Heart left ventricle (tissue), 13 donors: ENCODE data around the gene CENPP.

ENCODE experiments used
- POLR2A ChIP-seq, 2 donors: fragments of 450-650 bp; IDR thresholded peaks; one replicate each; pipeline ENCODE4 v1.6.1; 2017; ENCODE audit warnings: antibody characterized with exemption in 2 of 2, mild to moderate bottlenecking in 2 of 2, moderate library complexity in 2 of 2
- TF ChIP-seq, protein P1 (sequence below), 12 donors: fragments of 200-600 bp; sonication (generic) in 4 of 12; IDR thresholded peaks; one replicate each; pipeline versions ENCODE4 v1.5.0 to v1.8.0; 2018 to 2022; ENCODE audit warnings: antibody characterized with exemption in 12 of 12, mild to moderate bottlenecking in 5 of 12
- donor health status: ischemic (EF 13 %, LVEDD 7.1; RV severe dilation, severe dysfunction).
- donor health status: DM: no; HTN: yes; CAD: no.
- donor health status: DM: no; HTN: no; CAD: no.
- donor health status: ischemic (EF 25% LVEDD 6.9; RV normal size, moderate dysfunction).
- donor health status: ischemic (EF 25% LVEDD 5.7; RV mildly dilated, moderate dysfunction).
- donor health status: ischemic (EF 35%, LVEDD 5.7; RV mildly dilated, moderate dysfunction).
- donor health status: nonischemic (EF 11% LVEDD 7.7; RV severe dilation, severe dysfunction).
- donor health status: DM: yes; HTN: yes; CAD: no.
- donor health status: PGD.
- donor health status: ischemic (EF 29% LVEDD 5.4; RV normal size, mild dysfunction).
- donor health status: nonischemic (EF 23%, LVEDD 6.1; RV moderate dilation, normal function).

DNA sequence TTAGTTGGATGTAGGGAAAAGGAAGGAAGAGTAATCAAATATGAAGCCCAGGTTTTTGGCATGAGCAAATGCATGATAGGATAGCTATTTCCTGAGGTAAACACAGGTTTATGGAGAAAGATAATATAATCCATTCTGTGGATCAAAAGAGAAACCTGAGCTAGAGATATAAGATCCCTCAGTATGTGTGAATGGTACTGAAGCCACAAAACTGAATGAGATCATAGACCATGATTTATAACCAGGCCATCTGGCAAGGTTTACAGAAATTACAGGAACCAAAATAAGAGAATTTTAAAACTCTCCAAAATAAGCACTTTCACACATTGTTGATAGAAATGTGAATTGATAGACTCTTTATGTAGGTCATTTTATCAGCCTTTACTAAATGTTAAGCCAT is 238.8 kb downstream of the CENPP start:
- no peak for TF ChIP-seq POLR2A (IDR thresholded peaks at IDR 0.05)
- TF ChIP-seq, protein P1, sequence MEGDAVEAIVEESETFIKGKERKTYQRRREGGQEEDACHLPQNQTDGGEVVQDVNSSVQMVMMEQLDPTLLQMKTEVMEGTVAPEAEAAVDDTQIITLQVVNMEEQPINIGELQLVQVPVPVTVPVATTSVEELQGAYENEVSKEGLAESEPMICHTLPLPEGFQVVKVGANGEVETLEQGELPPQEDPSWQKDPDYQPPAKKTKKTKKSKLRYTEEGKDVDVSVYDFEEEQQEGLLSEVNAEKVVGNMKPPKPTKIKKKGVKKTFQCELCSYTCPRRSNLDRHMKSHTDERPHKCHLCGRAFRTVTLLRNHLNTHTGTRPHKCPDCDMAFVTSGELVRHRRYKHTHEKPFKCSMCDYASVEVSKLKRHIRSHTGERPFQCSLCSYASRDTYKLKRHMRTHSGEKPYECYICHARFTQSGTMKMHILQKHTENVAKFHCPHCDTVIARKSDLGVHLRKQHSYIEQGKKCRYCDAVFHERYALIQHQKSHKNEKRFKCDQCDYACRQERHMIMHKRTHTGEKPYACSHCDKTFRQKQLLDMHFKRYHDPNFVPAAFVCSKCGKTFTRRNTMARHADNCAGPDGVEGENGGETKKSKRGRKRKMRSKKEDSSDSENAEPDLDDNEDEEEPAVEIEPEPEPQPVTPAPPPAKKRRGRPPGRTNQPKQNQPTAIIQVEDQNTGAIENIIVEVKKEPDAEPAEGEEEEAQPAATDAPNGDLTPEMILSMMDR (IDR thresholded peaks at IDR 0.05) = no peak
